HG02885 (cell line): ENCODE measurements around the gene TAF3.
"Not testable (repeated sequence)": the region's sequence is repeated elsewhere in the genome, so short reads cannot be mapped to it uniquely, and the experiment has no call there.

Source experiments
- ATAC-seq: cut with Tn5 transposase; IDR thresholded peaks from one replicate; pipeline ENCODE4 v1.9.1; 2021; ENCODE audit warnings: mild to moderate bottlenecking; ENCODE audit not compliant: unreplicated experiment, poor library complexity

Gene TAF3, protein sequence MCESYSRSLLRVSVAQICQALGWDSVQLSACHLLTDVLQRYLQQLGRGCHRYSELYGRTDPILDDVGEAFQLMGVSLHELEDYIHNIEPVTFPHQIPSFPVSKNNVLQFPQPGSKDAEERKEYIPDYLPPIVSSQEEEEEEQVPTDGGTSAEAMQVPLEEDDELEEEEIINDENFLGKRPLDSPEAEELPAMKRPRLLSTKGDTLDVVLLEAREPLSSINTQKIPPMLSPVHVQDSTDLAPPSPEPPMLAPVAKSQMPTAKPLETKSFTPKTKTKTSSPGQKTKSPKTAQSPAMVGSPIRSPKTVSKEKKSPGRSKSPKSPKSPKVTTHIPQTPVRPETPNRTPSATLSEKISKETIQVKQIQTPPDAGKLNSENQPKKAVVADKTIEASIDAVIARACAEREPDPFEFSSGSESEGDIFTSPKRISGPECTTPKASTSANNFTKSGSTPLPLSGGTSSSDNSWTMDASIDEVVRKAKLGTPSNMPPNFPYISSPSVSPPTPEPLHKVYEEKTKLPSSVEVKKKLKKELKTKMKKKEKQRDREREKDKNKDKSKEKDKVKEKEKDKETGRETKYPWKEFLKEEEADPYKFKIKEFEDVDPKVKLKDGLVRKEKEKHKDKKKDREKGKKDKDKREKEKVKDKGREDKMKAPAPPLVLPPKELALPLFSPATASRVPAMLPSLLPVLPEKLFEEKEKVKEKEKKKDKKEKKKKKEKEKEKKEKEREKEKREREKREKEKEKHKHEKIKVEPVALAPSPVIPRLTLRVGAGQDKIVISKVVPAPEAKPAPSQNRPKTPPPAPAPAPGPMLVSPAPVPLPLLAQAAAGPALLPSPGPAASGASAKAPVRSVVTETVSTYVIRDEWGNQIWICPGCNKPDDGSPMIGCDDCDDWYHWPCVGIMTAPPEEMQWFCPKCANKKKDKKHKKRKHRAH

DNA sequence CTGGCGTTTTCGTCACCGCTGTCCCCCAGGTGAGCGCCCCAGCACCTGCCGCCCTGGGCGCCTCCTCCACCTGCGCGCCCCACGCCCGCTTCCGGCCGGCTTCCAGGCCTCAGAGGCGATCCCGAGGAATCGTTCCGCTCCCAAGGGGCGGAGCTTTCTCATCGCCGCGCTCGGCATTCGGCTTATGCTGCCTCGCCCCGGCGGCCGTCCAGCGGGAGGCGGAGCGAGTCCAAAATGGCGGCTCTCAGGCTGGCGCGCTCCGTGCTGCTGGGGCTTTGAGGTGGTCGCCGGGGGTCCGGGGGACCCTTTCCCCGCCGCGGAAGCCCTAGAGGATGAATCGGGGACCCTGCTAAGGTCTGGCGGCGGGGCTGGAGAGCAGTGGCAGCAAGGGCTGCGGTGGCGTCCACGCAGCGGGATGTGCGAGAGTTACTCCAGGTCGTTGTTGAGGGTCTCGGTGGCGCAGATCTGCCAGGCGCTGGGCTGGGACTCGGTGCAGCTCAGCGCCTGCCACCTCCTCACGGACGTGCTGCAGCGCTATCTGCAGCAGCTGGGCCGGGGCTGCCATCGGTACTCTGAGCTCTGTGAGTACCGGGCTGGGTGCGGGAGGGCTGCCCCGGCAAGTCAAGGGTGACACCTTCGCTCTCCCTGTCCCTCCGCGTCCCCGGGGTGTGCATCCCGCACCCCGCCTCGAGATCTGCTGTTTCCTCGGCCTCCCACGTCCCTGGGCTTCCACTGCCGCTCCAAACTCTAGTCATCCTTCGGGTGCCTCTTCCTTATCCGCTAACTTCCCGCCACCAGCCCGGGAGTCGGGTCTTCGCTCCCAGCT, at the start of gene TAF3:
Gene TAF3, plus strand, starts transcription at position 211 of the 826 bp plus-strand sequence. Its CDS starts 205 bp downstream, at position 416.
- peak; percentile 87 for ATAC-seq

DNA sequence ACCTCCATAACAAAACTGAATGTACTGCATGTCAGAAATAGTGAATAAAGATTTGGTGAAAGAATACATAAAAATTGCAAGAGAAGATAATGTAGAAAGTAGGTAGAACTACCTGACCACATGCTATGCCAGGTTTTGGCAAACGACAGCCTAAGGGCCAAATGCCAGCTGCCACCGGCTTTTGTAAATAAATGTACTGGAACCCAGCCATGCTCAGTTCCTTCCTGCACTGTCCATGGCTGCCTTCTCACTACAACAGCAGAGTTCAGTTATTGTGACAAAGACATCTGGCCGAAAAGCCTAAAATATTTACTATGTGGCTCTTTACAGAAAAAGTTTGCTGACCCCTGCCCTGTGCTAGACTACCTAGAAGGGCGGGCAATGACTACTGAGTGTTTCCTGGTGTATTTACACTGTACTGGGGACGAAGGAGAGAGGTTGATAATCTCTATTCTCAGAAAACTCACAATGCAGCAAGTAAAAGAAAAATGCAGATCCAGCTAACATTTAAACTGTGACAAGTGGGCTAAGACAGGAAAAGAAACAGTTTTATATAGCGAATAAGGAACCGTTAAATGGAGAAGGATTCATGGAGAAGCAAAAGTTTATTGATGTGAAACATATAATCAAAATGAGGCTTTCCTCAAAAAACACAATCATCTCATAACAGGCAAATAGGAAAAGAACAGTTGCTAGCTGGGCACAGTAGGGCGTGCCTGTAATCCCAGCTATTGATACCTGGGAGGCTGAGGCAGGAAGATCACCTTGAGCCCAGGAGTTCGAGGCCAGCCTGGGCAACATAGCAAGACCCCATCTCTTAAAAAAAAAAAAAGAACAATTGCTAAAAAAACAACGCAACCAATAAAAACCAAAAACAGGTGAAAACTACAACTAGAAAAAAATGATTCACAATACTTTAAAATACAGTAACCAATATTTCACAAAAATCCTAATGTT, 44.2 kb upstream of the TAF3 start:
- no peak for ATAC-seq

DNA sequence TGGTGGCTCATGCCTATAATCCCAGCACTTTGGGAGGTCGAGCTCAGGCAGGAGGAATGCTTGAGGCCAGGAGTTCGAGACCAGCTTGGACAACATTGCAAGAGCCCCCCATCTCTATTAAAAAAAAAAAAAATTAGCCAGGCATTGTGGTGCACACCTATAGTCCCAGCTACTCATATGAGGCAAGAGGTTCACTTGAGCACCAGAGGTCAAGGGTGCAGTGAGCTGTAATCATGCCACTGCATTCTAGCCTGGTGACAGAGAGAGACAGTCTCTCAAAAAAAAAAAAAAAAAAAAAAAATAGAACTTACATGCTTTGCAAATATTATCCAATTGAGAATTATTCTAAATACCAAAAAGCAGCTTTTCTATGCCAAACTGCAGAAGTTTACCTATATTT, 41.5 kb upstream of the TAF3 start:
- no peak for ATAC-seq

DNA sequence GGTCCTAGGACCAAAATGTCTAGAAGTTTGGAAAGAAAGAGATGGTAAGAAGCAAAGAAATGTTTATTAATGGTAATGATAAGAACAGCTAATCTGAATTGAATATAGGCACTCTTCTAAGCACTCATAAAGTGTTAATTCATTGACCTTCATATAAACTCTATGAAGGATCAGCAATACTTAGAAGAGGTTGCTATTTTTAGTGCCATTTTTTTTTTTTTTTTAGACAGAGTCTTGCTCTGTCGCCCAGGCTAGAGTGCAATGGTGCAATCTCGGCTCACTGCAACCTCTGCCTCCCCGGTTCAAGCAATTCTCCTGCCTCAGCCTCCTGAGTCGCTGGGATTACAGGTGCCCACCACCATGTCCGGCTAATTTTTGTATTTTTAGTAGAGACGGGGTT, 36.1 kb upstream of the TAF3 start:
- ATAC-seq = not testable (repeated sequence)

DNA sequence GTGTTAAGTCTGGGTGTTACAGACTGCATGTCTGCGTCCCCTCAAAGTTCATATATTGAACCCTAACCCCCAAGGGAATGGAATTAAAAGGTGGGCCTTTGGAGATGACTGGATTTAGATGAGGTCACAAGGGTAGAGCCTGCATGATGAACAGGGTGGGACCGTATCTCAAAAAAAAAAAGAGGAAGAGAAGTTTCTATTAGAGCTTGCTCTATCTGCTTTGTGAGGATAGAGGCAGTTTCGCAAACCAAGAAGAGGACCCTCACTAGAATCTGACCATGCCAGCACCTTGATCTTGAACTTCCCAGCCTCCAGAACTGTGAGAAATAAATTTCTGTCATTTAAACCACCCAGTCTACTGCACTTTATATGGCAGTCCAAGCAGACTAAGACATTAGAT, 31.9 kb upstream of the TAF3 start:
- ATAC-seq = no peak

DNA sequence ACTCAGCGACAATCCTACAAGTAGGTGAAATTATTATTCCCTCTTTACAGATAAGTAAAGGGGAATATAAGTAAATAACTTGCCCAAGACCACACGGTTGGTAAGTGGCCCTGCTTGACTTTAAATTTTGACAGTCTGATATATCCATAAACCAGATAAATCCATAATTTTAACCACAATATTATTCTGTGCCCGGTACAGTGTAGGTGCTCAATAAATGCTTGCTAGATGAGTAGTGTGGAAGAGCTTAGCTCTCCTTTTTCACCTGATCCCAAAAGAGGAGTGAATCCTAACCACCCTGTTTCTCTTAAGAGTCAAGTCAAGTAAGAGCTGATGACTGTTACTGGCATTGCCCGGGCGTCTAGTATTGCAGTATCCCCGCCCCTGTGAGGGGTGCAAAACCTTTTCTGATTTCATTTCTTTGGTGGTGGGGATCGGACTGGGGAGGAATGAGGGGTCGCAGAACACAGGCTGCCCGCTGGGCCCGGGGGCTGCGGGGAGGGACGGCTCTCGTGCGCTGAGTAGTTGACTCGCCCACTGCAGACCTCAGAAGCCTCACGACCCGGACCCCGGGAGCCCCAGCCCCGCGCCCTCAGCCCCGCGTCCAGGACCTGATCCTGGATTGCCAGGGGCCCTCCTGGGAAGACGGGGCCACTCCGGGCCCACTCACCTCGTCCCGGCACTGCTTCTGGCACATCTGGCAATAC, 31.0 kb upstream of the TAF3 start:
- ATAC-seq = peak; percentile 9

DNA sequence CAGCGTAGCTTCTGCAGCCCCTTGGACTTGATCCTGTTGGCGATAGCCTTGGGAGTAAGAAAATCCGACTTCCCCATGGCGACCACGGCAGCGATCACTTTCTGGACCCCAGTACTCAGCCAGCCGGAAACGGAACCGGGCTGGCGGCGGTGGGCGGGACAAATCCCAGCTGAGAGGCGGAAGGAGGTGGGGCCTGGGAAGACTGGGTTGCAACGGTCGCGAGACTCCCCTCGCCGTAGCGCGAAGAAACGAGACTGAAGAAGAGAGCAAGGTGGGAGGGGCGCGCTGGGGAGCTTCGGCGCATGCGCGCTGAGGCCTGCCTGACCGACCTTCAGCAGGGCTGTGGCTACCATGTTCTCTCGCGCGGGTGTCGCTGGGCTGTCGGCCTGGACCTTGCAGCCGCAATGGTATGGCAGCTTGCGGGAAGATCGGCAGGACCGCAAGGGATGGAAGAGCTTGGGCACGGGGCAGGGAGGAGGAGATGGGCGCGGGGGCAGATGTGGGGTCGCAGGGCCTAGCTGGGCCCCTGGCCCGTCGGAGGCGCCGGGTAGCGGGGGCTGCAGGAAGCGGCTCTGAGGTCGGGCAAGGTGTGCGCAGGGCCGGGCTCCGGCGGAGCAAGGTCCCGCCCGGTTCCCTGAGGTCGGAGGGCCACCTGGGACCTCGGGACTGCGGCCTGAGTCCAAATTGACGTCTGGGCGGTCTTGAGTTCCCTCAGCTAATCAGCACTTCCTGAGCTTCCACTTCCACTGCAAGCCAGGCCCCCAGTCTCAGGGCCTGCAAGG, 30.3 kb upstream of the TAF3 start, which contains the start of the genes ATP5F1C and KIN:
Gene ATP5F1C, plus strand, starts transcription at position 321 of the 782 bp plus-strand sequence. Its CDS starts 31 bp downstream, at position 352.
Gene KIN, minus strand, starts transcription at position 137 of the 782 bp plus-strand sequence. Its CDS starts 60 bp downstream, at position 77.
- ATAC-seq = peak; percentile 95

DNA sequence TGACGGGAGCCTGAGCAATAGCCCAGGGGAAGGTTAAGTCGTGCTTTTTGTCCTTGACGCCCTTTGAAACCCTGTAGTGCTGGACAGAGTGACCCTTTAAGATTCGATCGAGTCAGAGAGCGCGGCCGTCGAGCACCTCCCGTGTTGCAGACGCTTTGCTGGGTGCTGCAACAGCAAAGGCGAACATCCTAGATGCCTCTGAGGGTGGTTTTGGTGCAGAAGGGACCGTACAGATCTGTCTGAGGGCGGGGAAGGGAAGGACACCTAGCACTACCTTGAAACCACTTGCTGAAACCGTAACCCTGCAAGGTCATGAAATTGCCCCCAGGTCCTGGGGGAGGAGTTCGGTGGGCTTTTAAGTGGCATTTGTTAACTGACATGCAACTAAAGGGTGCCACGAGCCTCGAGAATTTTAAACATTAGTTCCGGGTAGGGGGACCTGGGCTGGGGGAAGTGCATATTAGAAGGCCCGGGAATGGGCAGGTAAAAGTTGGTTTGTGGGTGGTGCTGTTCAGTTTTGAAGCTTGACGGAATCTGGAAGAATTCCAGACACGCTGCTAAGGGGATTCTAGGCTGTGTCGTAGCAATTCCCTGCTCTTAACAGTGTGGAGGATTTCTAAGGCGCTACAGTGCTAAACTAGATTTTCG, 29.5 kb upstream of the TAF3 start:
- ATAC-seq = peak; percentile 18

DNA sequence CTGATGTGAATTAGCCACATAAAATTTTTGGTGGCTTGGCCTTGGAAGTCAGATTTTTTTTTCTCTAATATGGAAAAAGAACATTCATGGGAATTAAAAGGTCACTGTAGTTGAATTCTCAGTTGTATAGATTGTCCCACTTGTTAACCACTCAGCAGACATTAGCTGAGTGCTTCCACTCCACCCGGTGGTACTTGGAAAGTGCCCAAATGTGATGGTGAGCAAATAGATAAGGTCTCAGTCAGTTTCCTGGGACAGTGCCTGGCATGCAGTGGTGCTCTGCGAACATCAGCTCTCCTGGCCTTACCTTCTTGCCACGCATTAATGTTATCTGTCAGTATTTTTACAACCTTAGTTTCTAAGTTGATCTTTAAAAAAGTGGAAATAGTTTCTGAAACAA, 28.9 kb upstream of the TAF3 start:
- no peak for ATAC-seq

DNA sequence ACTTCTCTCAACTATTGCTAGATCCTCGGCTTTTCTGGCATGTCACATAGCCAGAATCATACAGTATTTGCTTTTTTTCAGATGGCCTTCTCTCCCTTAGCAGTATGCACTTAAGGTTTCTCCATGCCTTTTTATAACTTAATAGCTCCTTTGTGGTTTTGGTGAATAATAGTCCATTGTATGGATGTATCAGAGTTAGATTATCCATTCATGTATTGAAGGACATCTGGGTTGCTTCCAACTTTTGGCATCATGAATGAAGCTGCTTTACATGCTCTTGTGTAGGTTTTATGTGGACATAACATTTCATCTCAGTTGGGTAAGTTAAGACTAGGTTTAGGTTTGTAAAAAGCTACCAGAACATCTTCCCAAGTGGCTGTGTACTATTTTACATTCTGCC, 25.8 kb upstream of the TAF3 start:
- no peak for ATAC-seq

DNA sequence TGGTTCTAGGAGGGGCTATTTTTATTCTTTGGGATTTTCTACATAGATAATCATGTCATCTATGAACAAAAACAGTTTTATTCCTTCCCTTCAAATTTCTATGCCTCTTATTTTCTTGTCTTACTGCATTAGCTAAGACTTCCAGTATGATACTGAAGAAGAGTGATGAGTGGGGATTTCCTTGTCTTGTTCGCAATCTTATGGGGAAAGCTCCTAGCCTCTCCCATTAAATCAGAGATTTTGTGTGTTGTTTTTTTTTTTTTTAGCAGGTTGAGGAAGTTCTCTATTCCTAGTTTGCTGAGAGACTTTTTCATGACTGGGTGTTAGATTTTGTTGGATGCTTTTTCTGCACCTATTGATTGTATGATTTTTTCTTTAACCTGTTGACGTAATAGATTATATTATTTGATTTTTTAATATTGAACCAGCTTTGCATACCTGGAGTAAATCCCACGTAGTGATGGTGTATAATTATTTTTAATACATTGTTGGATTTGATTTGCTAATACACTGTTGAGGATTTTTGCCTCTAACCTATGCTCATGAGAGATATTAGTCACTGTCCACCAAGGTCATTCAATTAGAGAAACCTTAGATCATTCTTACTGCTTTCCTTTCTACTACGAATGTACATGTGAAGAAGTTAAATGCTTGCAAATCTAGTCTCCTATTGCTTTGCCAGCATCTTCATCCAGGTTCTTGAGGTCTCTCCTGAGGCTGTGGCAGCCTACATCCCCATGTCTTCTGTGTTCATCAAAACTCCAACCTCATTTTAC, 23.9 kb upstream of the TAF3 start:
- ATAC-seq = no peak

DNA sequence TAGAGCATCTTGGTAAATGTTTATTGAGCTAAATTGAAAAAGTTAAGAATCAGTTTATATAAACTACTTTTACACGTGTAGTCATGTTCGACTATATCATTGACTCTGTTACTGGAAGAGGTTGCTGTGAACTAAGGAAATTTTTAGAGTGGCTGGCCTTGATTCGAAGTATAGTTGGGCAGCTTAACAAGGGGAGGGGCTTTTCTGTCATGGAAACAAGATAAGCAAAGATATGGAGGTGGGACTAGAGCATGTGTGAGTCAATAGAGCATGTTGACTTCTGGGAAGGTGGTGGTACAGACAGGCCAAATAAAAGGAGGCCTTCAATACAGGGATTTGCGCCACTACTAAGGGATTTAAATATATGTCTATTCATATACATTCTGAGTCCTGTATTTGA, 22.7 kb upstream of the TAF3 start:
- no peak for ATAC-seq

DNA sequence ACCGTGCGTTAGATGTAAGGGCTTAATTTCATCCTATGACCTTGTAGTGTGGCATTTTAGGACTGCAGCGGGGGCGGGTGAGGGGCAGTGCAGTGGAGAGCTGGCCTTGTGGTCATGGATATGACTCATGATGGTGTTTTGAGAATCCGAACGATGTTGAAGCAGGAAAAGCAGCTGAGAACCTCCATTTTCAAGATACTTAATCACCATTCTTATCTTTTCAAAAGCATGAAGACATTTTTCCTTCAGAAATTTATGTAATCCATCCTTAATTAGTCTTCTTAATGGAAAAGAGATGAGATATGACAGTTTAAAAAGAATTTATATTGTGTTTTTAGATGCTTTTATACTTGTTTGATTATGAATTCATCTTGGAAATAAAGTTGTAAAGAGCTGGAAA, 20.7 kb upstream of the TAF3 start:
- ATAC-seq = no peak

DNA sequence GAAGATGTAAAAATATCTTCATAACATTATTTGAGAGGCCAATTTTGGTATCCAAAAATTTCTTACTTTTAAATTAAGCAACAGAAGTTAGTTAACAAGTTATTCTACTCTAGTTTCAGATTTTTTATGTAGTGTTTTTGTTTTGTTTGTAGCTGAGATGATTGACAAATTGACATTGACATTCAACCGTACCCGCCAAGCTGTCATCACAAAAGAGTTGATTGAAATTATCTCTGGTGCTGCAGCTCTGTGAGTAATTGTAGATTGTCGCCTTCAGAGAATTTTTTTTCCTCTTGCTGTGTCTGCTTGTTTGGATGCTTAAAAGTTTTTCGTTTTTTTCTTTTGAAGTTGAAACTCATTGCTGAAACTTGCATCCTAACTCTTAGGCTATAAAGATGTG, 15.7 kb upstream of the TAF3 start:
- ATAC-seq = no peak

DNA sequence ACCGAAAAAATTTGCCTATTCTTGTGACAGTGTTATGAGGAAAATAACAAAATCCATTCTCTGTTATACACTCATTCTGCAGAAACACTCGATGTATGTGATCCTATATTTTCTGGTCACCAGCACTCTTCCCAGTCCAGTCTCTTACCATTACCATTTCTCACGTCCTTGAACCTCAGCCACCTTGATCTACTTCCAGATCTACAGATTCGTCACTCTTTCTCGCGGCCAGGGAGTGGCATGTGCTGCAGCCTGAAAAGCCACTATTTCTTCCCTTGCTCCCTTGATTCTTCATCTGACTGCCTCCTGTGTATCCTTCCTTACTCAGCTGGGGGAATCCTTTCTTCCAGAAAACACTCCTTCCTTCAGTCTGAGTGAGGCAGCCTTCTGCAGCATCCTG, 14.1 kb upstream of the TAF3 start:
- no peak for ATAC-seq

DNA sequence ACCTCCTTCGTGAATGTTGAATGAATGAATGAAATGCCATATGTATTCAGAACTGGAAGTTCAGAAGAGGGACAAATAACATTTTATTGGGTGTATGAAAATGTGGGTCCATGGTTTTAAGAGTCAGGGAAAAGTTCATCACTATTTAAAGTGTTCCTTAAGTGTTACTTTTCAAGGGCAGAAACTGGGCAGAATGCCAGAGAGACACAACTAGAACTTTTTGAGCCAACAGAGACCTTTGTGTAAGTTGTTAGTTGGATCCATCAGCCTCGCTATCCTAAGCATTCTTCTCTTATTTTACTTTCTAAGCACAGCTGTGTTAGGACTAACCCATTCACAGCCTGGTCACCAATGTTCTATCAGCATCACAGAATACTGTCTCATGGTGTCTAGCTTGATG, 13.6 kb upstream of the TAF3 start:
- ATAC-seq = no peak
